ENCODE data around the gene ZNF653.

Gene ZNF653

GRCh38 chr19:11494634-11495285 is 10.9 kb downstream of the ZNF653 start:
- H3K4me3 ChIP-seq (replicated peaks; ENCODE audit: low read depth, low read length), result no peak overlapping the region
- TF ChIP-seq CTCF (IDR thresholded peaks at IDR 0.05; ENCODE audit: low read depth, low read length, missing control alignments), result no peak
- DNase-seq (ENCODE audit: extremely low read depth, low read depth), result no peak

GRCh38 chr19:11489378-11489777 is 16.3 kb downstream of the ZNF653 start:
- no peak for TF ChIP-seq CTCF (IDR thresholded peaks at IDR 0.05; ENCODE audit: low read depth, low read length, missing control alignments)
- no peak for DNase-seq (ENCODE audit: extremely low read depth, low read depth)
- no peak overlapping the region for H3K4me3 ChIP-seq (replicated peaks; ENCODE audit: low read depth, low read length)

GRCh38 chr19:11486661-11487503 is 18.8 kb downstream of the ZNF653 start:
- DNase-seq (ENCODE audit: extremely low read depth, low read depth), result no peak
- H3K4me3 ChIP-seq (replicated peaks; ENCODE audit: low read depth, low read length), result no peak overlapping the region
- TF ChIP-seq CTCF (IDR thresholded peaks at IDR 0.05; ENCODE audit: low read depth, low read length, missing control alignments), result no peak

- DNase-seq (ENCODE audit: extremely low read depth, low read depth), result no peak
- no peak overlapping the region for H3K4me3 ChIP-seq (replicated peaks; ENCODE audit: low read depth, low read length)
- no peak for TF ChIP-seq CTCF (IDR thresholded peaks at IDR 0.05; ENCODE audit: low read depth, low read length, missing control alignments)
Observed at GRCh38 chr19:11485245-11485837, 20.3 kb downstream of the ZNF653 start.

GRCh38 chr19:11483366-11484111 is 22.1 kb downstream of the ZNF653 start:
- H3K4me3 ChIP-seq (replicated peaks; ENCODE audit: low read depth, low read length), result no peak overlapping the region
- no peak for DNase-seq (ENCODE audit: extremely low read depth, low read depth)
- no peak for TF ChIP-seq CTCF (IDR thresholded peaks at IDR 0.05; ENCODE audit: low read depth, low read length, missing control alignments)

GRCh38 chr19:11482384-11483050 is 23.1 kb downstream of the ZNF653 start:
- TF ChIP-seq CTCF (IDR thresholded peaks at IDR 0.05; ENCODE audit: low read depth, low read length, missing control alignments), result peak; percentile 91
- DNase-seq (ENCODE audit: extremely low read depth, low read depth), result no peak
- peak overlapping the region; percentile 35 for H3K4me3 ChIP-seq (replicated peaks; ENCODE audit: low read depth, low read length)
